GM20000 (cell line): ENCODE measurements around the gene MXD1.

Source experiments
- DNase-seq: peaks from one replicate; pipeline ENCODE4 v3.0.0; 2012; ENCODE audit warnings: low spot score
- TF ChIP-seq, protein P1 (sequence below): IDR thresholded peaks from 2 replicates; pipeline ENCODE4 v1.5.1; 2012; ENCODE audit warnings: mild to moderate bottlenecking, control low read depth; ENCODE audit errors: extremely low read depth, missing control alignments

The MXD1 gene

DNA sequence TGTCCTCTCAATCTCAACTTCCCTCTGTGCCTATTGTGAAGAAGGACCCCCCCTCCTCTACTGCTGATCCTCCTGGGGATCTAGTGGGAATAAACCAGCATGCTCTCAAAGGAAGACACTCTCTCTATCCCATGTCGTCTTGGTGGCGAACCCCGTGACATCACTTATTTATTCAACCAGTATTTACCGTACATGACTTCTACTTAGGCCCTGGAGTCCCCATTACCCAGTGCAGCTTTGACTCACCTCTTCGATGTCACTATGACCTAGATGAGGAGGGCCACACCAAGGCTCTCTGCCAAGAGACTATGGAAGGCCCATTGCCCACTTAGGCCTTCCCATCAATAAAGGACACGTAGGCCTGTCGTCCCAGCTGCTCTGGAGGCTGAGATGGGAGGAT lies 29.8 kb downstream of the MXD1 start:
- TF ChIP-seq, protein P1, sequence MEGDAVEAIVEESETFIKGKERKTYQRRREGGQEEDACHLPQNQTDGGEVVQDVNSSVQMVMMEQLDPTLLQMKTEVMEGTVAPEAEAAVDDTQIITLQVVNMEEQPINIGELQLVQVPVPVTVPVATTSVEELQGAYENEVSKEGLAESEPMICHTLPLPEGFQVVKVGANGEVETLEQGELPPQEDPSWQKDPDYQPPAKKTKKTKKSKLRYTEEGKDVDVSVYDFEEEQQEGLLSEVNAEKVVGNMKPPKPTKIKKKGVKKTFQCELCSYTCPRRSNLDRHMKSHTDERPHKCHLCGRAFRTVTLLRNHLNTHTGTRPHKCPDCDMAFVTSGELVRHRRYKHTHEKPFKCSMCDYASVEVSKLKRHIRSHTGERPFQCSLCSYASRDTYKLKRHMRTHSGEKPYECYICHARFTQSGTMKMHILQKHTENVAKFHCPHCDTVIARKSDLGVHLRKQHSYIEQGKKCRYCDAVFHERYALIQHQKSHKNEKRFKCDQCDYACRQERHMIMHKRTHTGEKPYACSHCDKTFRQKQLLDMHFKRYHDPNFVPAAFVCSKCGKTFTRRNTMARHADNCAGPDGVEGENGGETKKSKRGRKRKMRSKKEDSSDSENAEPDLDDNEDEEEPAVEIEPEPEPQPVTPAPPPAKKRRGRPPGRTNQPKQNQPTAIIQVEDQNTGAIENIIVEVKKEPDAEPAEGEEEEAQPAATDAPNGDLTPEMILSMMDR: no peak
- DNase-seq: no peak

DNA sequence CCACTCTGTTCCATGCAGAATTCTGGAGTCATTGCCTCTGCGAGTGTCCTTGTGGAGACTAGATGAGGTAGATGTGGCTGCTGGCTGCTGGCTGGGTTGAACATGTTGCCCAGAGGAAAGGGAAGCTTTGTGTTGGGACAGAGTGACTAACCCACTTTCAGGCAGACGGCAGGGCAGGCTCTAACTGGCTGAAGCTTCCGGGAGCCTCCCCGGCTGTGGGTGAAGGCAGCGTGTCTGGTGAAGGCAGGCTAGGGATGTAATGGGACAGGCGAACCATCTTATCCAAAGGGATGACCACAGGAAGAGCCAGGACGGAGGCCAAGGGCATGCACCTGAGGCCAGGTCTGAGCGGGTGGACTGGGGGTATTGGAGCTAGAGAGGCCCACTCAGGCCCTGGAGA lies 30.5 kb downstream of the MXD1 start:
- TF ChIP-seq, protein P1: no peak
- DNase-seq: no peak

DNA sequence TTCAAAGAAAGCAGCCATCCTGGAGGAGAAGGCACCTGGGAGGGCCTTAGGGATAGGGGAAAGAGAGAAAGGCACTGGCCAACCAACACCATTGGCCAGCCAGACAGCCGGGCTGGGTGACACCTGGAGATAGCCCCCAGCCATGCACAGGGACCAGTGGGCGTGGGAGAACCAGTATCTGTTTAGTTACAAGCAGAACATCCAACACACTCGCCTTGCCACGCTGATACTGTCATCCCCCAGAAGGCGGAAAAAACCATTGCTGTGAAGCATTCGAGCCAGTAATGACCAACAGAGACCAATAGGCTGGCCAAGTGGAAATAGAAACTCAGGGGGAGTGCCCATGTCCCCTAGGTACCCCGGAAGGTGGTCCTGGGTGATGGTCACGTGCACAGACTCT lies 31.0 kb downstream of the MXD1 start:
- no peak for DNase-seq
- TF ChIP-seq, protein P1: no peak

DNA sequence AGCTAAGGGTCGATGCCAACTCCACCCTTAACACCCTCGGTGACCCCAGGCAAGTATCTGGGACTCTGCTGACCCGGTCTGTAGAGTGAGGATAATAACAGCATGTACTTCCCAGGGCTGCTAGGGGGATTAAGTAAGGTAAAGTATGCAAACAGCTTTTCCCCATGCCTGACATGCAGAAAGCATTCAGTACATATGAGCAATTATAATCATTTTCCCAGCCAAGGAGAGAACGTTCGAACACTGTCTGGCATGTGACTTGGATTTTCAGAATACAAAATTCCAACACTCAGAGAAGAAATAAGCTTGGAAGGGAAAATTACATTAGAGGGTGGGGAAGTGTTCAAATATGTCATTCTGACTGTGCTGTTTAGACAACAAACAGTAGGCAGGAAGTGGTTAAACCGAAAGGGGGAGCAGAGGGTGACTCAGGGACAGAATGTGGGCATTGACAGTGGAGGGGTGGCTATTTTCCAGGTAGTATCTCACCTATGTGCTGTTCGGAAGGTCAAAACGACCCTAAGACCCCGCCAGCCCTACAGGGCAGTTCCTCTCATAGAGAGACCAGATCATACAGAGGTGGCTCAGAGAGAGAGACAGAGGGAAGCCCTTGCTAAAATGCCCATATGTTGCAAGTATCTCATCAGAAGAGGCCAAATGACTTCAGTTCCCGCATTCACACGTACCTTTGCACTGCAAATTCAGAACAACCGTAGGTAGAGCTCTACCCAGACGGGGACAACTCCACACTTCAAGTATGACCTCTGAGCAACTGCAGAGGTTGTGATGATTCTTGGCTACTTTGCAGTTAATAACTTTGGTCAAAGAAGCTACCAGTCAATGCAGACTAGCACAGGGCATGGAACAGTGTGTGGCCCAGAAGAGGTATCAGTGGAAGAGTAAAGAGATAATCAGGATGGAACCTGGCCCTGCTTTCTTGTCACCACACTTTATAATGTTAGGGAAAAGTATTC lies 31.7 kb downstream of the MXD1 start:
- peak; percentile 79 for DNase-seq
- TF ChIP-seq, protein P1: no peak

DNA sequence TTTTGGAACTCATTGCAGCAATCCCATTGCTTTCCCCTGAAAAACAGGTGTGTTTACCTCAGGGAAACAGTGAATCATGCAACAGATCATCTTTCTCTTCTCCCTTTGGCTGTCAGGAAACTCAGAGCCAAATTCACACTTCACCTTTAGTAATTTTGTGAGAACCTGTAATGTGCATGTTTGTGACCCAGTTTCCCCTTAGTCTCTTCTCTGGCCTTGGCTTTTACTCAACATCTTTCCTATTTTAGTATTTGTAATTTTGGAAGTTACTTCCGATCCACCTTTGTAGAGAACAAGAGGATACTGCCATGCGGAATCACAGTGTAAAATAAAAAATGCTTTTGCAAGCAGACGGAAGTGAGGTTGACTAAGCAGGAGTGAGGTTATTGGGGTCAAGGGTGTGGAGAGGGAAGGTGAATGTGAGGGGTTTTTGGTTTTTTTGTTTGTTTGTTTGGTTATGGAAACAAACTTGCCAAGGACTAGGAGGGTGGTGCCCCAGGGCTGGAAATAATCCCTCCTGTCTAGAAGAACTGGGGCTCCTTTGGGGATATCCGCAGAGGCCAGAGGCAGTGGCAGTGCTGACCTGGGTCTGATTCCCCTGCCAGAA lies 32.5 kb downstream of the MXD1 start:
- no peak for DNase-seq
- TF ChIP-seq, protein P1: no peak

DNA sequence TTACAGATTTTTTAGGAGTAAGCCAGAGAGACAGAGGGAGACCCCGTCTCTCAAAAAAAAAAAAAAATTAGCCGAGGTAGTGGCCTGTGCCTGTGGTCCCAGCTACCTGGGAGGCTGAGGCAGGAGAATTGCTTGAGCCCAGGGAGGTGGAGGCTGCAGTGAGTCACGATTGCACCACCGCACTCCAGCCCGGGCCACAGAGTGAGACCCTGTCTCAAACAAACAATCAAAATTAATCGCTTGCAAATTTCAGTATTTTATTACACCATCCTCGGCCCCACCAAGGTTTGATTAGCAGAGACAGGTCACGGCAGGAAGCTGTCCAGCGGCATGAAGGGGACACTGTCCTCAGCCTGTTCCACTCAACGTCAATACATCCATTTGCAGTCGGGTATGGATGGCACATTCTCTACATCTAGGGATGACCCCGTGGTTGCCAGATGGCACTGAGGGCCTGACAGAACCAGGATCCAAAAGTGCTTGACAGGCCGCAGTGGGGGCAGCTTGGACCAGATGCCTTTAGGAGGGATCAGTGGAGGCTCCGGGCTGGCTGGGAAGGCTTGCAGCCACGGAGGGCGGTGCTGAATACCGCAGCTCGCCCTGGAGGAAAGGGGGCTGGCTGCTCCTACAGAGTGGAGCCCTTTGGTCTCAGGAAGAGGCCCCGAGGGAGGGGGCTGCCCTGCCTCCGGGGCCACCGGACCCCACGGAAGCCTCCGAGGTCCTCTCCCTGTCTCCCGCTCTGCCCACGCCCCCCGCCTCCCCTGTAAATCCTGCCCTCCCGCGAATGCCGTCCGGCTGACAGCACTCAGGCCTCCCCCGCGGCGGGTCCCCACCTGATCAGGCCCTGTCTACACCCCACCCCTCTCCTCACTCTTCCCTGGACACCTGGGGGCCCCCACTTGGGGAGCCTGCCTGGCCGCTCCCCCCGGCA lies 33.4 kb downstream of the MXD1 start:
- no peak for DNase-seq
- TF ChIP-seq, protein P1: no peak
